B cell (primary cell): ENCODE measurements around the gene FILIP1. TPM values are rescaled to one million over a fixed set of nuclear protein-coding genes. Genes with fewer than 3 reads are reported as not detected.

ENCODE experiments used
- ATAC-seq: fragments of 200-7000 bp; cut with Tn5 transposase; one replicate; pipeline ENCODE4 v1.10.0; 2021; ENCODE audit warnings: low read depth, mild to moderate bottlenecking, moderate number of reproducible peaks, moderate library complexity
- CTCF ChIA-PET: fragments of 350-600 bp; sonication (Branson Sonifier 250); formaldehyde crosslinking; loops from one replicate; lab custom pipeline; 2021; ENCODE audit warnings: antibody characterized with exemption, inconsistent platforms; lab: Charles Lee
- POLR2A ChIA-PET: fragments of 350-600 bp; sonication (Branson Sonifier 250); formaldehyde crosslinking; loops from one replicate; lab custom pipeline; 2021; ENCODE audit warnings: antibody characterized with exemption; lab: Charles Lee
- DNase-seq: peaks from one replicate; pipeline ENCODE4 v3.0.0; 2013
- H2AFZ ChIP-seq: 2 replicates; pipeline ENCODE4 v1.6.1; 2012; ENCODE audit warnings: mild to moderate bottlenecking, low read depth, low read length; ENCODE audit not compliant: insufficient read depth, poor library complexity, severe bottlenecking
- H3K27ac ChIP-seq, 2 donors: 1 replicate in 1 of 2; 2 replicates in 1 of 2; pipeline ENCODE4 v1.5.1; 2012 to 2013; ENCODE audit warnings: low read length in 2 of 2, mild to moderate bottlenecking in 2 of 2, moderate library complexity in 1 of 2
- H3K27me3 ChIP-seq, 4 experiments: fragments of 200-600 bp in 1 of 4; sonication (generic) in 1 of 4; replicated peaks in 1 of 4; 1 replicate in 2 of 4; 2 replicates in 2 of 4; pipeline versions ENCODE4 v1.6.1 to v1.7.0; 2013 to 2016; ENCODE audit warnings: low read length in 3 of 4, mild to moderate bottlenecking in 2 of 4, mixed read lengths in 1 of 4, moderate library complexity in 1 of 4; ENCODE audit not compliant: insufficient read depth in 4 of 4, control insufficient read depth in 3 of 4; ENCODE audit errors: control extremely low read depth in 1 of 4
- H3K36me3 ChIP-seq, 2 experiments: replicated peaks in 1 of 2; 1 replicate in 1 of 2; 2 replicates in 1 of 2; pipeline versions ENCODE4 v1.6.1 to v1.7.1; 2013; ENCODE audit warnings: low read length in 1 of 2; ENCODE audit not compliant: insufficient read depth in 2 of 2, control insufficient read depth in 1 of 2; ENCODE audit errors: control extremely low read depth in 1 of 2, extremely low read depth in 1 of 2
- H3K4me1 ChIP-seq, 2 donors: fragments of 200-600 bp in 1 of 2; sonication (generic) in 1 of 2; 1 replicate in 1 of 2; 2 replicates in 1 of 2; pipeline versions ENCODE4 v1.5.1 to v1.6.1; 2013 to 2017; ENCODE audit warnings: low read length in 2 of 2; ENCODE audit not compliant: control insufficient read depth in 2 of 2, insufficient read depth in 2 of 2
- H3K4me2 ChIP-seq: replicated peaks from 2 replicates; pipeline ENCODE3; 2012; ENCODE audit warnings: mild to moderate bottlenecking, low read depth, low read length; ENCODE audit not compliant: poor library complexity, severe bottlenecking
- H3K4me3 ChIP-seq, 5 experiments: fragments of 200-600 bp in 1 of 5; sonication (generic) in 1 of 5; 1 replicate in 3 of 5; 2 replicates in 2 of 5; pipeline versions ENCODE4 v1.5.1 to v1.7.0; 2011 to 2016; ENCODE audit warnings: low read length in 4 of 5, mild to moderate bottlenecking in 4 of 5, low read depth in 2 of 5, control low read depth in 1 of 5, moderate library complexity in 1 of 5; ENCODE audit not compliant: insufficient read depth in 1 of 5; ENCODE audit errors: control extremely low read depth in 1 of 5, extremely low read depth in 1 of 5
- H3K79me2 ChIP-seq: fragments of 200-600 bp; sonication (generic); one replicate; pipeline ENCODE4 v1.6.0; 2016; ENCODE audit warnings: low read length; ENCODE audit not compliant: control insufficient read depth, insufficient read depth
- H3K9ac ChIP-seq: fragments of 200-600 bp; sonication (generic); 2 replicates; pipeline ENCODE4 v1.6.1; 2017; ENCODE audit warnings: mild to moderate bottlenecking, low read length, moderate library complexity
- H3K9me3 ChIP-seq, 3 donors: one replicate each; pipeline versions ENCODE4 v1.6.1 to v1.7.1; 2013; ENCODE audit warnings: low read length in 2 of 3; ENCODE audit not compliant: control insufficient read depth in 2 of 3, insufficient read depth in 1 of 3; ENCODE audit errors: control extremely low read depth in 1 of 3
- H4K20me1 ChIP-seq: 2 replicates; pipeline ENCODE4 v1.6.0; 2012; ENCODE audit warnings: mild to moderate bottlenecking, low read length; ENCODE audit not compliant: insufficient read depth, control insufficient read depth, poor library complexity, severe bottlenecking
- H3K27ac Mint-ChIP-seq: one replicate; pipeline ENCODE4 v1.8.0; 2021; ENCODE audit warnings: mixed read lengths
- H3K27me3 Mint-ChIP-seq: one replicate; pipeline ENCODE4 v1.8.0; 2021; ENCODE audit warnings: mixed read lengths
- H3K4me1 Mint-ChIP-seq: one replicate; pipeline ENCODE4 v1.8.0; 2021; ENCODE audit warnings: mixed read lengths
- H3K4me3 Mint-ChIP-seq: one replicate; pipeline ENCODE4 v1.8.0; 2021; ENCODE audit warnings: mixed read lengths
- H3K9me3 Mint-ChIP-seq: one replicate; pipeline ENCODE4 v1.8.0; 2022; ENCODE audit warnings: mixed read lengths; ENCODE audit not compliant: insufficient read depth
- CTCF ChIP-seq: fragments of 200-600 bp; IDR thresholded peaks from one replicate; pipeline ENCODE4 v1.8.0; 2022; ENCODE audit warnings: antibody characterized with exemption, mild to moderate bottlenecking
- EZH2 ChIP-seq: IDR thresholded peaks from 2 replicates; pipeline ENCODE4 v1.6.1; 2012; ENCODE audit warnings: borderline replicate concordance, low read depth, mild to moderate bottlenecking, moderate library complexity, low read length; ENCODE audit not compliant: insufficient read depth, poor library complexity, severe bottlenecking
- WGBS: methylation state at CpG from one replicate; pipeline ENCODE4 v1.1.5; 2013; ENCODE audit warnings: missing lambda C conversion rate; ENCODE audit not compliant: insufficient coverage; 5-methylcytosine and 5-hydroxymethylcytosine counted together
- intact Hi-C: fragments of 100-400 bp; cut with micrococcal nuclease; formaldehyde crosslinking; loops from one replicate; pipeline ENCODE4 v1.10.0; 2022
- polyA plus RNA-seq: library from polyadenylated mRNA; depleted of rRNA; stranded (reverse); fragments of >200 nt; gene quantifications from 2 replicates; pipeline ENCODE4 v1.2.3, GENCODE V29; 2012
- total RNA-seq, 2 donors: library from RNA; stranded (reverse); fragments of 120-200 nt in 1 of 2; gene quantifications; 1 replicate in 1 of 2; 2 replicates in 1 of 2; pipeline versions ENCODE4 v1.2.3 to v1.2.4, GENCODE V29; 2013 to 2022

The FILIP1 gene
- total and polyA plus RNA-seq, 2 donors (not counting 1 experiment from before 2014, with no cell fraction given), result not detected

- Histone ChIP-seq H3K27me3 (no peaks in the 10 kb centered on the region), H2AFZ (no peak overlapping the region), H3K9ac (no peak overlapping the region), H3K36me3 (no peaks in the 10 kb centered on the region), H3K27ac (no peak overlapping the region), H3K4me1 (no peaks in the 10 kb centered on the region), H4K20me1 (no peaks in the 10 kb centered on the region), H3K4me2 (no peak overlapping the region), H3K4me3 (no peak overlapping the region), H3K9me3 (no peaks in the 10 kb centered on the region), H3K79me2 (no peaks in the 10 kb centered on the region)
- Mint-ChIP-seq H3K4me1 (no peaks in the 10 kb centered on the region), H3K27ac (no peak overlapping the region), H3K9me3 (no peaks in the 10 kb centered on the region), H3K4me3 (no peak overlapping the region), H3K27me3 (peaks cover 6% of the 10 kb centered on the region)
- no CpG with 5 or more reads among the region's 4 CpGs for WGBS
- intact Hi-C loops, result no loop called here
- POLR2A ChIA-PET, result no interaction called here
- no peak for DNase-seq
- TF ChIP-seq EZH2, result no peak
- TF ChIP-seq CTCF, result no peak
- CTCF ChIA-PET, result no interaction called here
- ATAC-seq, result no peak
These were observed 95.7 kb downstream of the FILIP1 start for GRCh38 chr6:75397656-75398465.

DNA sequence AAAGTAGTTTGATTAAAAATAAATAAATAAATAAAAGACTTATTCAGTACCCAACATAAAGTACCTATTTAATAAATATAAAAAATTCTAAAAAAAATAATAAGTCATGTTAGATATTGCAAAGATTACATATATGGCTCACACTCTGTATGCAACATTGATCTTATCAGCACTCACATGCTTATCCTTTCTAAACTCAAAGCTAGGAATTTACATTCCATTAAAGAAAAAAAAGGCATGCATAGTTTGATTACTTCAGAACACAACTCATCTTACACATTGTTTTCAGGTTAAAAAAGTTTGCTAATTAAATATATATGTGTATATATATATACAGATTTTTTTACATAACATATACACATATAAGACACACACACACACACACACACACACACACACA, 96.4 kb downstream of the FILIP1 start:
- Mint-ChIP-seq H3K9me3 (no peaks in the 10 kb centered on the region), H3K27me3 (peaks cover 6% of the 10 kb centered on the region), H3K4me3 (no peak overlapping the region), H3K27ac (no peak overlapping the region), H3K4me1 (no peaks in the 10 kb centered on the region)
- ChIA-PET POLR2A (no interaction called here), CTCF (no interaction called here)
- Histone ChIP-seq H3K27ac (no peak overlapping the region), H3K79me2 (no peaks in the 10 kb centered on the region), H4K20me1 (no peaks in the 10 kb centered on the region), H3K4me2 (no peak overlapping the region), H3K9me3 (no peaks in the 10 kb centered on the region), H3K36me3 (no peaks in the 10 kb centered on the region), H3K27me3 (no peaks in the 10 kb centered on the region), H3K9ac (no peak overlapping the region), H3K4me3 (no peak overlapping the region), H2AFZ (no peak overlapping the region), H3K4me1 (no peaks in the 10 kb centered on the region)
- intact Hi-C loops, result no loop called here
- no peak for DNase-seq
- TF ChIP-seq EZH2, result no peak
- ATAC-seq, result no peak
